Stimulated activated CD8-positive, alpha-beta memory T cell treated with anti-CD3 and anti-CD28 coated beads, Interleukin-7, amount 100 ng/mL, for 4 hours (primary cell): ENCODE measurements around the gene TAOK1.
"Not testable (repeated sequence)": the region's sequence is repeated elsewhere in the genome, so short reads cannot be mapped to it uniquely, and the experiment has no call there.

Experiments
- DNase-seq, 2 donors: peaks; one replicate each; pipeline ENCODE4 v3.0.0-alpha.2; 2020; ENCODE audit warnings: low read depth in 2 of 2

The TAOK1 gene

GRCh38 chr17:29444589-29444988 lies 54.4 kb downstream of the TAOK1 start:
- DNase-seq = no peak

- DNase-seq = no peak
These were observed 55.7 kb downstream of the TAOK1 start for GRCh38 chr17:29445844-29446243.

- no peak for DNase-seq
These were observed 59.9 kb downstream of the TAOK1 start for GRCh38 chr17:29449865-29450671.

GRCh38 chr17:29451121-29451742 lies 61.1 kb downstream of the TAOK1 start:
- DNase-seq = no peak

GRCh38 chr17:29458066-29458465 lies 67.9 kb downstream of the TAOK1 start:
- no peak for DNase-seq

- DNase-seq = no peak
These were observed 71.5 kb downstream of the TAOK1 start for GRCh38 chr17:29461483-29462206.

- no peak for DNase-seq
These were observed 79.1 kb downstream of the TAOK1 start for GRCh38 chr17:29469276-29469675.

- not testable (repeated sequence) for DNase-seq
These were observed 83.3 kb downstream of the TAOK1 start for GRCh38 chr17:29473437-29473836.

- no peak for DNase-seq
These were observed 84.1 kb downstream of the TAOK1 start for GRCh38 chr17:29474297-29474696.

- no peak for DNase-seq
These were observed 85.7 kb downstream of the TAOK1 start for GRCh38 chr17:29475891-29476290.

- not testable (repeated sequence) for DNase-seq
These were observed 90.2 kb downstream of the TAOK1 start for GRCh38 chr17:29480249-29480928.

- no peak for DNase-seq
These were observed 93.3 kb downstream of the TAOK1 start for GRCh38 chr17:29483503-29483902.

GRCh38 chr17:29495011-29495410 lies 104.8 kb downstream of the TAOK1 start:
- no peak for DNase-seq

GRCh38 chr17:29504711-29505110 lies 114.5 kb downstream of the TAOK1 start:
- no peak for DNase-seq

GRCh38 chr17:29505836-29506235 lies 115.7 kb downstream of the TAOK1 start:
- no peak for DNase-seq

GRCh38 chr17:29510953-29511352 lies 120.8 kb downstream of the TAOK1 start:
- DNase-seq = no peak

- DNase-seq = no peak
These were observed 124.6 kb downstream of the TAOK1 start for GRCh38 chr17:29514792-29515191.

GRCh38 chr17:29518359-29518758 lies 128.2 kb downstream of the TAOK1 start:
- no peak for DNase-seq

- no peak for DNase-seq
These were observed 134.5 kb downstream of the TAOK1 start for GRCh38 chr17:29524692-29525091.

GRCh38 chr17:29526322-29526721 lies 136.2 kb downstream of the TAOK1 start:
- DNase-seq = no peak

- no peak for DNase-seq
These were observed 143.8 kb downstream of the TAOK1 start for GRCh38 chr17:29533976-29534375.

- no peak for DNase-seq
These were observed 153.9 kb downstream of the TAOK1 start for GRCh38 chr17:29544066-29544465.
